NCI-H345 (cell line): ENCODE data around the gene B9D2.
"Not testable (repeated sequence)": the region's sequence is repeated elsewhere in the genome, so short reads cannot be mapped to it uniquely, and the experiment has no call there.

ENCODE experiments used
- DNase-seq: peaks from one replicate; lab custom pipeline; 2025; lab: John Stamatoyannopoulos, UW

Gene B9D2

GRCh38 chr19:41391618-41392017 is 27.7 kb upstream of the B9D2 start:
- no peak for DNase-seq

- DNase-seq = no peak
Measured at GRCh38 chr19:41386442-41386841, 22.5 kb upstream of the B9D2 start.

- no peak for DNase-seq
Measured at GRCh38 chr19:41384351-41384750, 20.4 kb upstream of the B9D2 start.

DNA sequence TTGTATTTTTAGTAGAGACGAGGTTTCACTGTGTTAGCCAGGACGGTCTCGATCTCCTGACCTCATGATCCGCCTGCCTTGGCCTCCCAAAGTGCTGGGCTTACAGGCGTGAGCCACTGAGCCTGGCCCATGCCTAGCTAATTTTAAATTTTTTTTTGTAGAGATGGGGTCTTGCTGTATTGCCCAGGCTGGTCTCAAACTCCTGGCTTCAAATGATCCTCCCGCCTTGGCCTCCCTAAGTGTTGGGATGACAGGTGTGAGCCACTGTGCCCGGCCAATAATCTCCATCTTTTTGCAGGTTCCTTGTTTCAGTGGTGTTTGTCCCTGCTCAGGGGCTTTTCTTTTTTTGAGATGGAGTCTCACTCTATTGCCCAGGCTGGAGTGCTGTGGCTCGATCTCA is 17.6 kb upstream of the B9D2 start:
- not testable (repeated sequence) for DNase-seq

DNA sequence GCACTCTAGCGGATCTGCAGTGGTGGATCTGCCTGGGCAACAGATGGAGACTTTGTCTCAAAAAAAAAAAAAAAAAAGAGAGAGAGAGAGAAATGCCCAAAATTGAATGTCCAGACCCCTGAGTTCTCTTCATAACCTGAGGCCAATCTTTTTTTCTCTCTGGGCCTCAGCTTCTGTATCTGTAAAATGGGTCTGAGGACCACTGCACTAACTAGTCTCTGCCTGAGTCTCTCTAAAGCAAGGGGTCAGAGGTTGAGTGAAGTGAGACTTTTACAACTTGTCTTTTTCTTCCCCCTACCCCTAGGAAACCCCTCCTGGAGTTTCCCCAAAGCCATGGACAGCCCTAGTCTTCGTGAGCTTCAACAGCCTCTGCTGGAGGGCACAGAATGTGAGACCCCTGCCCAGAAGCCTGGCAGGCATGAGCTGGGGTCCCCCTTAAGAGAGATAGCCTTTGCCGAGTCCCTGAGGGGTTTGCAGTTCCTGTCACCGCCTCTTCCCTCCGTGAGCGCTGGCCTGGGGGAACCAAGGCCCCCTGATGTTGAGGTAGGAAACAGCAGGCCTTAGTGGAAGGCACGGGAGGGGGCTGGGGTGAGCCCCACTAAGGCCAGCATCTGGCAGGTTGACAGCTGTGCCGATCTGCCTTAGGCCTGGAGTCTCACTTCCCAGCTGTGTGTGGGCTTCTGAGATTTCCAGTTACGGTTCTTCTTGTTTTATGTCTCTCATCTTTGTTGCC is 14.2 kb upstream of the B9D2 start:
- DNase-seq = no peak

DNA sequence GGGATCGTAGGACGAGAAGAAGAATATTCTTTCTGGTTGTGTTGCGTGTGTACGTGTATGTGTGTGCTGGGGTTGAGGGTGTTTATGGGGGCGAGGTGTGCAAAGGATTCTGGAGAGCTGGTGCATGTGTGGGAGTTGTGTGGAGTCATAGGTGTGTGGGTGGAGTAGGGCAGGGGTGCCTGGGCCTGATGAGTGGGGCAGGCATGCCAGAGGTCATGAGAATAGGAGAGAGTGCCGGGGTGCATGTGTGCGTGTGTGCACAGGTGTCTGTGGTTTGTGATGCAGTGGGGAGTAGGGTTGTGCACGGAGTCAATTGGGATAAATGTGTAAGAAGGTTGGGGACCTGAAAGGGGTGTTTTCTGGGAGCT is 13.0 kb upstream of the B9D2 start:
- DNase-seq = no peak

DNA sequence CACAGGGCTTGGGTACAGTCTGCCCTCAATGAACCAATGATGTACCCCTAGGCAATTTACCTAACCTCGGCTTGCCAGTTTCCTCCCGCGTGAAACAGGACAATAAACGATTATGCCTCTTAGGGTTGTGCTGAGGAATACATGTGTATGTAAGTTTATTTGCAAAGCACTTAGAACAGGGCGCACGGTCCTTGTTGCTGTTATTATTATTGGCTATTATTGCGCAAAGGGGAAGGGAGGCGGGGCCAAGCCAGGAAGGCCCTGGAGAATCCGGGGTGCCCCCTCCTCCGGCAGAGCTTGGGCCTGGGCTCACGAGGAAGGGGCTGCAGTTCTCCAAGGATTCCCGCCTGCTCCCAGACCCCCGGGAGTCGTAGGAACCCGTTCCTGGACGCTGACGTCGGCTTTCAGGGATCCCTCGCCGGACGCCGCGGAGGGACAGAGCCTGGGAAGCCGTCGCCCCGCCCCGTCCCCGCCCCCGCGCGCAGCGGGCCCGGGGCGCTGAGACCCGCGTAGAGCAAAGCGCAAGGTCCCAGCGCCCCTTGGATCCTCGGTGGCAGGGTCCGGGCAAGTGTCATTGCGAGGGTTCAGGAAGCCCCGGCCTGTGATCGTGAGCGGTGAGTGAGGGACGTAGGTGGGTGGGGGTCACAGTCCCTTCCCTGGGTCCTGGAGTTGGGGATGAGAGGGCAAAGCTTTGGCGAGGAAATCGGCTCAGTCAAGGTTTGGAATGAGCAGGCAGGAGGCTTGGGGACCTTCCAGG is 12.5 kb upstream of the B9D2 start, which contains the start of gene TMEM91:
TSS of gene TMEM91 (plus strand) at position 293 of the 757 bp plus-strand sequence. CDS start 1,777 bp downstream, outside the sequence.
- peak; percentile 4 for DNase-seq

- peak; percentile 80 for DNase-seq
Measured at GRCh38 chr19:41373993-41374392, 10.0 kb upstream of the B9D2 start.

DNA sequence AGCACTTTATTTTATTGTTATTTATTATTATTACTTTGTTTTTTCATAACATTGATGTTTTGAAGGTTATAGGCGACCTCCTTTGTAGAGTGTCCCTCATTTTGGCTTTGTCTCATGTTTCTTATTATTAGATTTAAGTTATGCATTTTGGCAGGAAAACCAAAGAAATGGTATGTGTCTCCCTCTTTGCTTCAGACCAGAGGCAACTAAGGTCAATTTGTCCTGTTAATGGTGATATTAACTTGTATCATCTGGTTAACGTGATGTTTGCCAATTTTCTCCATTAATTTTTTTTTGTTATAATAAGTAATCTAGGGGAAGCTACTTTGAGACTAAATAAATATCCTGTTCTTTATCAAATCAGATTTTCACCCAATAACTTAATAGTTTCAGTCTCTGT is 8.6 kb upstream of the B9D2 start:
- no peak for DNase-seq

DNA sequence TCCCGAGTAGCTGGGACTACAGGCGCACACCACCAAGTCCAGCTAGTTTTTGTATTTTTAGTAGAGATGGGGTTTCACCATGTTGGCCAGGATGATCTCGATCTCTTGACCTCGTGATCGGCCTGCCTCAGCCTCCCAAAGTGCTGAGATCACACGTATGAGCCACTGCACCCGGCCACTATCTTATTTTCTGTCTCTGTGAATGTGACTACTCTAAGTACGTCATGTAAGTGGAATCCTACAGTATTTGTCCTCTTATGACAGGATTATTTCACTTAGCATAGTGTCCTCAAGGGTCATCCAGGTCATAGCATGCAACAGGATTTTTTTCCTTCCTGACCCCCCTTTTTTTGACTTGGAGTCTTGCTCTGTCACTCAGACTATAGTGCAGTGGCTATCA is 7.6 kb upstream of the B9D2 start:
- no peak for DNase-seq

DNA sequence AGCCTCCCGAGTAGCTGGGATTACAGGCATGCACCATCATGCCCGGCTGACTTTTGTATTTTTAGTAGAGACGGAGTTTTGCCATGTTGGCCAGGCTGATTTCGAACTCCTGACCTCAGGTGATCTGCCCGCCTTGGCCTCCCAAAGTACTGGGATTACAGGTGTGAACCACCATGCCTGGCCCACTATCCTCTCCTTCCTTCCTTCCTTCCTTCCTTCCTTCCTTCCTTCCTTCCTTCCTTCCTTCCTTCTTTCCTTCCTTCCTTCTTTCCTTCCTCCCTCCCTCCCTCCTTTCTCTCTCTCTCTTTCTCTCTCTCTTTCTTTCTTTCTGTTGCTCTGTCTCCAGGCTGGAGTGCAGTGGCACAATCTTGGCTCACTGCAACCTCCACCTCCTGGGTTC is 7.2 kb upstream of the B9D2 start:
- DNase-seq = not testable (repeated sequence)

DNA sequence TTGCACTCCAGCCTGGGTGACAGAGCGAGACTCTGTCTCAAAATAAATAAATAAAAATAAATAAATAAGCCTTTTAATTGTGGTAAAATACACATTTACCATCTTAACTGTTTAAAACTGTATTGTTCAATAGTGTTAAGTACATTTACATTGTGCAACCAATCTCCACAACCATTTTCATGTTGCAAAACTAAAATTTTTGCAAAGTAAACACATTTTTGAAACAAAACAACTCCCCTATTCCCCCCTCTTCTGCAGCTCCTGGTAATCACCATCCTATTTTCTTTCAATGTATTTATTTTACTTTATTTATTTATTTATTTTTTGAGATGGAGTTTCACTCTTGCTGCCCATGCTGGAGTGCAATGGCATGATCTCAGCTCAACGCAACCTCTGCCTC is 5.8 kb upstream of the B9D2 start:
- no peak for DNase-seq

DNA sequence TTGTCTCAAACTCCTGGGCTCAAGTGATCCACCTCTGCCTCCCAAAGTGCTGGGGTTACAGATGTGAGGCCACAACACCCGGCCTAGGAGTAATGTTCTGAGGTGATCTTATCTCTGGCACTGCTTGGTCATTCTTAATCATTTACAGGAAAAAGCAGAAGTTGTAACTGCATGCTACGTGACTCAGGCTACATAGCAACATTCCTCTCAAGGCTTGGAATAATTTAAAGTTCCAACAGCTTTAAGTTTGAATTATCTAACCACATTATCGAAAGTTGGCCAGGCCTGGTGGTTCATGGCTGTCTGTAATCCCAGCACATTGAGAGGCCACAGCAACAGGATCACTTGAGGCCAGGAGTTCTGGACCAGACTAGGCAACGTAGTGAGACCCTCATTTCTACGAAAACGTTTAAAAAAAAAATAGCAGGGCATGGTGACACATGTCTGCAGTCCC is 3.9 kb upstream of the B9D2 start:
- DNase-seq = no peak

DNA sequence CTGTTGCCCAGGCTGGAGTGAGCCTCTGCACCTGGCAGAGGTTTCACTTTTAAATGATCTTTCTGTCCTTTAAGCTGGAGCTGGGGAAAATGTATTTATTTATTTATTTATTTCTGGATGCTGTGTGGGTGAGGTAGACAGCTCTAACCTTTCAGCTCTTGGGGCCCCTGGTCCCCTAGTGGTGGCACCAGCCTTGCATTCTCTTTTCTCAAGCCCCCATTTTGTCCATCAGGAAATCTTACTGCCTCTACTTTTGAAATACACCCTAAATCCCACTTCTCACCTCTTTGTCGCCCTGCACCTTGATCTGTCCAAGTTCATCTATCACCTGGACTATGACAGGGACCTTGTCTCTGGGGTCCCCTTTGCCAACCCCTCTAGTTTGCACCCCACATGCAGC is 2.1 kb upstream of the B9D2 start:
- DNase-seq = no peak

GRCh38 chr19:41364524-41365391 is 809 bp upstream of the B9D2 start:
- DNase-seq = no peak

DNA sequence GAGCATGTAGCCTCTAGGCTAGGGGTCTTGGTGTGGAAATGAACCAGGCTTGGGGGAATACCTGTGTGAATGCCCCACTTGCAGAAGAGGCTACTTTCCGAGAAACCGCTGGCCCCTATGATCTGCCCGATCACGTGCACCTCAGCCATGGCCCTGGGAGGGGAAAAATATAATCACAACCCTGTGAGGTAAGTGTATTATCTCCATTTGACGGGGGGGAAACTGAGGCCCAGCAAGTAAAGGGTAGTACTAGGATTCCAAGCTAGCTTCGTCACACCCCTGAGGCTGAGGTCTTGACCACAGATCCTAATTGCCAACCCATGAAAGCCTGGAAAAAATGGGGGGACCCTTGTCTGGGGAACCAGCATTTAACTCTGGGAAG is 587 bp downstream of the B9D2 start:
- DNase-seq = no peak

GRCh38 chr19:41362143-41362847 is 1.7 kb downstream of the B9D2 start:
- no peak for DNase-seq

DNA sequence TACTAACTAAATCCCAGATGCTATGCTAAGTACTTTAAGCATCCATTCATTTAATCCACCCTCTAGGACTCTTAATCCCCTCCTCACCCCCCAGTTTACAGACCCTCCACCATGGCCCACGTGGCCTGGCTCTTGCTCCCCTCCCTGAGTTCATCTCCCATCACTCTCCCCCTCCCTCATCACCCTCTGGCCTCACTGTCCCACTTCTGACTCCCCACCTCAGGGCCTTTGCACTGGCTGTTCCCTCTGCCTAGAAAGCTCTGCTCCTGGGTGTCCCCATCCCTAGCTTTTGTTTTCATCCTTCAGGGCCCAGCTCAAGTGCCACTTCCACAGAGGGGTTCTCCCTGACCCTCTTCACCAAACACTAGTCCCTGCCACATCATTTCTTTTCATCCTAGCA is 4.2 kb downstream of the B9D2 start:
- no peak for DNase-seq

GRCh38 chr19:41357746-41358145 is 6.2 kb downstream of the B9D2 start:
- DNase-seq = no peak

DNA sequence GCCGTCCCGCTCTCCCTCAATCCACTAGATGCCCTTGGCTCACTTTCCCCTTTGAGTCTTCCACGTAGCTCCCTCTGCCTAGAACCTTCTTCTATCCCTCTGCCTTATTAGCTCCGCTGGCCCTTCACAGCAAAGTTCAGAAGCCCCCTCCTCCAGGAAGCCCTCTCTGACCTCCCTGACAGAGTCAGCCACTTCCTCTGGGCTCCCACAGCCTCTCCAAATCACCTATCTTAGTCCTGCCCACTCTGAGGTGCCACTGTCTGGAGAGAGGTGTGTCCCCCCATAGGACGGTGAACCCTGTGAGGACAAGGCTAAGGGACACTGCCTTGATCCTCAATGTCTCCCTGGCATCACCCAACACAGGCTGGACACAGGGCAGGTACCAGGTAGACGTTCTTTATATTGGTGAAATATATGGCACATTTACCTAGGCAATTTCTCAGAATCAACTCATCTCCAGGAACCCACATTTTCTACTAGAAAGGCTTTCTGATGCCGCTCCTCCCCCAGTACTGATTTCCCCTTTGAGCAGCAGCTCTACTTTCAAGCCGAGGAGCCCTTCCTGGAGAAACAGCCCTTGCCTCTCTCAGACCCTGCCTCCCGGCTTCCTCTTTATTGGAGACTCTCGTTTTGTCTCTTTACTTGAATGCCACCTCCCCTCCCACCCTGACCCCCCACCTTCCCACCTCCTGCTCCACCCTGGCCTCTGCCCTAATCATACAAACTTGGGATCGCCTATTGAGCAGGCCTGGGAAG is 6.8 kb downstream of the B9D2 start:
- no peak for DNase-seq

GRCh38 chr19:41355802-41356201 is 8.1 kb downstream of the B9D2 start:
- DNase-seq = no peak
